HG03025 (cell line): Measurements from ENCODE around the gene MMAB.

Experiments used
- ATAC-seq: cut with Tn5 transposase; IDR thresholded peaks from one replicate; pipeline ENCODE4 v1.9.1; 2021; ENCODE audit warnings: mild to moderate bottlenecking, moderate library complexity; ENCODE audit not compliant: unreplicated experiment, low FRiP score

The MMAB gene

DNA sequence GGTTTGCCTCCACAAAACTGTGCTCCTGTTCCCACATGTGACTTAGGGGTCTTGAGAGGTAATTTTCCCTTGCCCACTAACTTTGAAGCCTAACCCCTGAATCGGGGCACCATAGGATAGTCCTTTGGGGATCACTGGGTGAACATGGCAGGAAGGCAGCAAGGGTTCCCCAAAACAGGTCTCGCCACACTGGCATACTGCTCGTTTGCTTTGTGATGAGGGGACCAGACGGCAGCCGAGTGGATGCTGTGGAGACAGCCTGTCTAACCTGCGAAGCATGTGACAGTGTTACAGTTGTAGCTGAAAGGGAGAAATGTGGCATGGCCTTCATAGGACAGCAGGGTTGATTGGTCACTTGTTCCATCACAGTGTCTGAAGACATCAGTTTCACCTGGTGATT, 53.5 kb downstream of the MMAB start:
- ATAC-seq, result no peak

DNA sequence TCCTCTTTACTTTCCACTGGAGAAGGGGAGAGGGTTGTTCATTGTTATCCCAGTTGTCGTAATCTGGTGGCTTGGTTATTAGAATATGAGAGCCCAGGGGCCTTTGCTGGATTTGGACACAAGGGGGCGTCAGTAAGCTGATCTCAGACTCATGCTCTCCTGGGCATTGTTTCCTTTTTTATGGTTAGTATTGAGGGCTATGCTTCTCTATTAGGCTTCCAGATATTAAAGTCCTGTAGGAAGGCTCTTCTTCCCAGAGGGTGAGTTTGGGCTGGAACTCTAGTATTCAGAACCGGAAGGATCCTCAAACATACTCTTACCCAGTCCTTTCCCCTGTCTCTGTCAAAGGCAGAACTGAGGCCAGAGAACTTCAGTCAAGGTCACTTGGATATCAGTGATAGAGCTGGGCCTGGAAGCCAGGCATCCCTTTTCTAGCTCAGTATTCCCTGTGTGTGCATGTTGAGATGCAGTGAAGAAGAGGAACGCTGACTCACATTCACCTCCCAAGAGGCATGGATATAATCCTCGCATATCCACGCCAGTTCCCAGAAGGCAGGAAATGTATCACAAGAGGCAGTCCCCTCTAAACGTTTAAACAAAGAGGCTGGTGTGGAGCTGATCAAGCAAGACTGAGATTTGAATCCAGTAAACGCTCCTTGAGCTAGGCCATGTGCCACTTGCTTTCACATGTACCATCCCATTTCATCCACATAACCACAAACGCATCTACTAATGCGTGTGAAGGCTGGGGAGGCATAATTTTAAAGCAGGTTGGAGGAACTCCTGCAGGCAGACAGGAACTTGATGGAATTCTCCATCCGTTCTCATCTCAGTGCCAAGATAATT, 54.3 kb downstream of the MMAB start:
- ATAC-seq, result no peak

DNA sequence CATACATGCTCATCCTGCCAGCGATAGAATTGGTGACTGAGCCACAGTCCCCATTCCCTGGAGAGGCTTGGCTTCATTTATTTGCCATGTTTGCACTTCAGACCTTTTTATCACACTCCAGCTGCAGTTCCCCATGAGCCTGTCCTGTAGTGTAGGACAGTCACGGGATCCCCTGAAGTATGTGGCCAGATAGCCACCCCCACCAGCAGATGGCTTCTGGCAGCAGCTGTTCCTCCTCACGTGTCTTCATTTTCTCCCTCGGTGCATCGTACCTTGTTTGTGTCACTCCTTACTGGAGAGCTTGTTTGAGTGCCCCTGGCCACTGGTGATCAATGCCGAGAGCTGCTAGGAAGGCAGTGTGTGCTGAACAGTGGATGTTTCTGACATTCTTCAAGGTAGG, 55.7 kb downstream of the MMAB start:
- no peak for ATAC-seq

DNA sequence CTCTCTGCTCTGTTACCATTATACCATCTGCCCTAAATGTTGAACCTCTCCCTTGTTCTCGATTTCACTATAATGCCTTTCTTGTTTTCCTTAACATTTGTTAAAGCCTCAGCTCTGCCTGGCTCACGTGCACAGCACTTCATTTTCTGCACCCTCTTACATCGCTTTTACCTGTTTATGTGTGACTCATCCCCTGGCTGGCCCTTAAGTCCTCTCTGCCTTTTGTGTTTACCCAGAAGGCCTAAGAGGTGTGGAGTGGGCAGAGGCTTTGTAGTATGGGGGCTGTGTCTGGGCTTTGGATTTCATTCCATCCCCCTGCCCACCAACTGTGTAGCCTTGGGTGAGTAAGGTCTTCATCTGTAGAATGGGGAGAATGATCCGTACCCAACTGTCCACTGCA, 59.3 kb downstream of the MMAB start:
- no peak for ATAC-seq

DNA sequence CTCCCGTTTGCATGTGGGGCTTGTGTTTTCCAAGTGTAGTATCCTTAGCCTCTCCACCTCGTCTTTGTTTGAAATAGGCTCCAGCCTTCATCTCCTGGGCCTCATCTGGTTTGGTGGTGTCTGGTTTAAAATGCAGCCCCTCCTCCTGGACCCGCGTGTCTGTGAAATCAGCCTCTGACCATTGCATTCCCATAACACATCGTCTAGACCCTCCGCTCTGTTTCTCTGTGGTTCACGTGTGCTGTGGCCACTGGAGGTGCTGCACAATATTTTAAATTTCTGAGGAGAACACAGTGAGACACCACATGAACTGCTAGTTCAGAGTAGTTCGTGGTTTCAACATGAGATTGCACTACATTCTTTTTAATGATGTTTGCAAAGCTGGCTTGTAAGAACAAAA, 60.3 kb downstream of the MMAB start:
- ATAC-seq, result no peak

DNA sequence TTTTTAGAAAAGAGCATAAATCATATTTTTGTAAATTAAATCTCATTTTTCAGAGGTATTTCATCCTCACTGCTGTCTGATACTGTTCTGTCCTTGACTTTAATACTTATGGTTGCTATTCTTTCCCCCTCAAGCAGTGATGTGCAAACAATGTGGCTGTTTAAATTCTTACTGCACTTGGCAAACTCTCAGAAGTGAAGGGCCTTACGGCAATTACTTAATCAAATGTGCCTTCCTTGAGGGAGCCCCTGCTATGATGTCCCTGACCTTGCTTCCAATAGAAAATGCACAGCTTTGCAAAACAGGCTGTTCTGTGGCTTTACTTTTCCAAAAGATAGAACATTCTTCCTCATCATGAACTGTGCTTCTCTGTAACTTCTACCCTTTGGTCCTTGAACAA, 60.7 kb downstream of the MMAB start:
- no peak for ATAC-seq

DNA sequence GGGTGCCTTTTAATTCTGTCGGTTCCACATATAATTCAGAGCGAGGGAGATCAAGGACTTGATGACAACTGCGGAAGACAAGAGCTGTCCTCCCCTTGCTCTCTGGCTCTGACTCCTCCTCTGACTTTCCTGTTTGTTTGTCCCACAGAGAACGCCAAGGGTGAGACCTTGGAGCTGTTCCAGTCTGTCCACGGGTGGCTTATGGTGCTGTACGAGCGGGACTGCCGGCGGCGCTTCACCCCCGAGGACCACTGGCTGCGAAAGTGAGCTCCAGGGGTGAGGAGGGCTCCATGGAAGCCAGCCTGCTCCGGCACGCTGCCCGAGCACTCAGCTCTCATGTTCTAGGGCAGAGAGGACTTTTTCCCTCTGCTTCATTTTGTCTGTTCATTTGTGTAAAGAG, 63.1 kb downstream of the MMAB start:
- no peak for ATAC-seq

DNA sequence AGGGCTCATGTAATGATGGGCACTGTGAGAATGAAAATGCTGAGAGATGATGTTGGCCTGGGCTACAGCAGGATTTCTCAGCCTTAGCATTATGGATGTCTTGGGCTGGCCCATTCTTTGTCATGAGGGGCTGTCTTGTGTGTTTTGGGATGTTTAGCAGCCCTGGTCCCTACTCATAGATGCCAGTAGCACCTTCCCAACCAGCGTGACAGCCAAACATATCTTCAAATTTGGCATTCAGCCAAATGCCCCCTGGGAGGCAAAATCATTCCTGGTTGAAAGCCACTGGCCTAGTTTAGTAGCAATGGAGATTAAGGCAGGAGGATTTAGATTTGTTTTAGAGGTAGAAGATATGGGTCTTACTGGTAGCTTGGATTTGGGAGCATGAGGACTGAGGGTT, 69.2 kb downstream of the MMAB start:
- no peak for ATAC-seq
